ENCODE data around the gene HIRA. TPM values are rescaled to one million over a fixed set of nuclear protein-coding genes. Genes with fewer than 3 reads are reported as not detected.

HIRA gene
- total and polyA plus RNA-seq, 9 of the 15 experiments (the other 6 are each of a cell fraction or from before 2014, with no cell fraction given): 0.96 to 132 (median 58.4) TPM

DNA sequence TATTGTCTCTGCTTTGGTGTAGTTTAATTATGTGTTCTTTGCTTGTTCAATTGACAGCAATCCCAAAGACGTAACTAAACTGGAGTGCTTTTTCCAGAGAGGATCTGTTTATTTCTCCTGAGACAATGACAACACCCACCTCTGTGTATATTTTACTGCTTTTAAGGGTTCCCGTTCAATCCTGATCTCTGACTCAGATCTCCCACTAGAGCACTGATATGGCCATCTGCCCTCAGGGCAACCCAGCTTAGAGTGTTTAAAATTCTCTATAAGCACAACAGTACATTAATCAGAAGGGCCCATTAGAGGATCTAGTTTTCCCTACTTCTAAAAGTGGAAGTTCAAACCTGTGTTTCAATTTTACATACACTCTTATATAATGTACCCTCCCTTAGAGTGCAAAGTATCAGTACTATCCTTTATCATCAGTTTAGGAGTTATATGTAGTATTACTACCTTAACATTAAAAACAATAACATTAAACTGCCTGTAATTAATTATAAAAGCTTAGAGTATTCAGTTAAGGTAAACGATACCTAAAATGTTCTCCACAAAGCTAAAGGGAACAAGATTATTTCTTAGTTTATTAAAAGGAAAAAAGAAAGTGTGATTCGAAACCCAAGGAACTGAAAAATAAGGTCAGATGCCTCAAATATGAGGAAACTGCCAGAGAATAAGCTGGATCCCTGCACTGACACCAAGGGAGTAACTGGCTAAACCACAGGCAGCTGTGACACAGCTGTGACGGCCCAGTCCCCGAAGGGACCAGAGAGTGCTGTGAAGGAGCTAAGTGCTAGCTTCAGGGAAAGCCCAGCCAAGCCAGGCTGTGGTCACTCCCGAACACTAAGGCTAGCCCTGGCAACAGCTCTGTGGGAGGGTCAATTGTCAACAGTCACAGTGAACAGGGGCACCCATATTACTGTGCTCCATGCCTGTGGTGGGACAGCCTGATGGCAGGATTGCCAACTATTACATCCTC lies 32.2 kb upstream of the HIRA start (continued):
- TF ChIP-seq, protein P1, sequence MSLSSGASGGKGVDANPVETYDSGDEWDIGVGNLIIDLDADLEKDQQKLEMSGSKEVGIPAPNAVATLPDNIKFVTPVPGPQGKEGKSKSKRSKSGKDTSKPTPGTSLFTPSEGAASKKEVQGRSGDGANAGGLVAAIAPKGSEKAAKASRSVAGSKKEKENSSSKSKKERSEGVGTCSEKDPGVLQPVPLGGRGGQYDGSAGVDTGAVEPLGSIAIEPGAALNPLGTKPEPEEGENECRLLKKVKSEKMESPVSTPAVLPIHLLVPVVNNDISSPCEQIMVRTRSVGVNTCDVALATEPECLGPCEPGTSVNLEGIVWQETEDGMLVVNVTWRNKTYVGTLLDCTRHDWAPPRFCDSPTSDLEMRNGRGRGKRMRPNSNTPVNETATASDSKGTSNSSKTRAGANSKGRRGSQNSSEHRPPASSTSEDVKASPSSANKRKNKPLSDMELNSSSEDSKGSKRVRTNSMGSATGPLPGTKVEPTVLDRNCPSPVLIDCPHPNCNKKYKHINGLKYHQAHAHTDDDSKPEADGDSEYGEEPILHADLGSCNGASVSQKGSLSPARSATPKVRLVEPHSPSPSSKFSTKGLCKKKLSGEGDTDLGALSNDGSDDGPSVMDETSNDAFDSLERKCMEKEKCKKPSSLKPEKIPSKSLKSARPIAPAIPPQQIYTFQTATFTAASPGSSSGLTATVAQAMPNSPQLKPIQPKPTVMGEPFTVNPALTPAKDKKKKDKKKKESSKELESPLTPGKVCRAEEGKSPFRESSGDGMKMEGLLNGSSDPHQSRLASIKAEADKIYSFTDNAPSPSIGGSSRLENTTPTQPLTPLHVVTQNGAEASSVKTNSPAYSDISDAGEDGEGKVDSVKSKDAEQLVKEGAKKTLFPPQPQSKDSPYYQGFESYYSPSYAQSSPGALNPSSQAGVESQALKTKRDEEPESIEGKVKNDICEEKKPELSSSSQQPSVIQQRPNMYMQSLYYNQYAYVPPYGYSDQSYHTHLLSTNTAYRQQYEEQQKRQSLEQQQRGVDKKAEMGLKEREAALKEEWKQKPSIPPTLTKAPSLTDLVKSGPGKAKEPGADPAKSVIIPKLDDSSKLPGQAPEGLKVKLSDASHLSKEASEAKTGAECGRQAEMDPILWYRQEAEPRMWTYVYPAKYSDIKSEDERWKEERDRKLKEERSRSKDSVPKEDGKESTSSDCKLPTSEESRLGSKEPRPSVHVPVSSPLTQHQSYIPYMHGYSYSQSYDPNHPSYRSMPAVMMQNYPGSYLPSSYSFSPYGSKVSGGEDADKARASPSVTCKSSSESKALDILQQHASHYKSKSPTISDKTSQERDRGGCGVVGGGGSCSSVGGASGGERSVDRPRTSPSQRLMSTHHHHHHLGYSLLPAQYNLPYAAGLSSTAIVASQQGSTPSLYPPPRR (CRISPR knock-in tag; IDR thresholded peaks at IDR 0.05; ENCODE audit: borderline replicate concordance): no peak
- TF ChIP-seq MTA1 (IDR thresholded peaks at IDR 0.05; ENCODE audit: borderline replicate concordance) (no peak), ZFPM2 (CRISPR knock-in tag; IDR thresholded peaks at IDR 0.05) (no peak), ZNF644 (tag; IDR thresholded peaks at IDR 0.05; ENCODE audit: low read depth) (no peak), ZC3H11A (IDR thresholded peaks at IDR 0.05; ENCODE audit: low read depth, low read length) (no peak), FOXJ3 (CRISPR knock-in tag; IDR thresholded peaks at IDR 0.05) (no peak), ZFP1 (CRISPR knock-in tag; IDR thresholded peaks at IDR 0.05) (0 out of 2 replicates have a peak, but pooled peaks have one; percentile 45), HSF4 (CRISPR knock-in tag; IDR thresholded peaks at IDR 0.05; ENCODE audit: borderline replicate concordance) (no peak), CBFB (CRISPR knock-in tag; IDR thresholded peaks at IDR 0.05) (0 out of 2 replicates have a peak, but pooled peaks have one; percentile 16), IRF2 (CRISPR knock-in tag; IDR thresholded peaks at IDR 0.05) (no peak)
- TF ChIP-seq, protein P2, sequence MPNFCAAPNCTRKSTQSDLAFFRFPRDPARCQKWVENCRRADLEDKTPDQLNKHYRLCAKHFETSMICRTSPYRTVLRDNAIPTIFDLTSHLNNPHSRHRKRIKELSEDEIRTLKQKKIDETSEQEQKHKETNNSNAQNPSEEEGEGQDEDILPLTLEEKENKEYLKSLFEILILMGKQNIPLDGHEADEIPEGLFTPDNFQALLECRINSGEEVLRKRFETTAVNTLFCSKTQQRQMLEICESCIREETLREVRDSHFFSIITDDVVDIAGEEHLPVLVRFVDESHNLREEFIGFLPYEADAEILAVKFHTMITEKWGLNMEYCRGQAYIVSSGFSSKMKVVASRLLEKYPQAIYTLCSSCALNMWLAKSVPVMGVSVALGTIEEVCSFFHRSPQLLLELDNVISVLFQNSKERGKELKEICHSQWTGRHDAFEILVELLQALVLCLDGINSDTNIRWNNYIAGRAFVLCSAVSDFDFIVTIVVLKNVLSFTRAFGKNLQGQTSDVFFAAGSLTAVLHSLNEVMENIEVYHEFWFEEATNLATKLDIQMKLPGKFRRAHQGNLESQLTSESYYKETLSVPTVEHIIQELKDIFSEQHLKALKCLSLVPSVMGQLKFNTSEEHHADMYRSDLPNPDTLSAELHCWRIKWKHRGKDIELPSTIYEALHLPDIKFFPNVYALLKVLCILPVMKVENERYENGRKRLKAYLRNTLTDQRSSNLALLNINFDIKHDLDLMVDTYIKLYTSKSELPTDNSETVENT (CRISPR knock-in tag; IDR thresholded peaks at IDR 0.05): no peak
- TF ChIP-seq, protein P3, sequence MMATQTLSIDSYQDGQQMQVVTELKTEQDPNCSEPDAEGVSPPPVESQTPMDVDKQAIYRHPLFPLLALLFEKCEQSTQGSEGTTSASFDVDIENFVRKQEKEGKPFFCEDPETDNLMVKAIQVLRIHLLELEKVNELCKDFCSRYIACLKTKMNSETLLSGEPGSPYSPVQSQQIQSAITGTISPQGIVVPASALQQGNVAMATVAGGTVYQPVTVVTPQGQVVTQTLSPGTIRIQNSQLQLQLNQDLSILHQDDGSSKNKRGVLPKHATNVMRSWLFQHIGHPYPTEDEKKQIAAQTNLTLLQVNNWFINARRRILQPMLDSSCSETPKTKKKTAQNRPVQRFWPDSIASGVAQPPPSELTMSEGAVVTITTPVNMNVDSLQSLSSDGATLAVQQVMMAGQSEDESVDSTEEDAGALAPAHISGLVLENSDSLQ (IDR thresholded peaks at IDR 0.05): no peak
- TF ChIP-seq, protein P4, sequence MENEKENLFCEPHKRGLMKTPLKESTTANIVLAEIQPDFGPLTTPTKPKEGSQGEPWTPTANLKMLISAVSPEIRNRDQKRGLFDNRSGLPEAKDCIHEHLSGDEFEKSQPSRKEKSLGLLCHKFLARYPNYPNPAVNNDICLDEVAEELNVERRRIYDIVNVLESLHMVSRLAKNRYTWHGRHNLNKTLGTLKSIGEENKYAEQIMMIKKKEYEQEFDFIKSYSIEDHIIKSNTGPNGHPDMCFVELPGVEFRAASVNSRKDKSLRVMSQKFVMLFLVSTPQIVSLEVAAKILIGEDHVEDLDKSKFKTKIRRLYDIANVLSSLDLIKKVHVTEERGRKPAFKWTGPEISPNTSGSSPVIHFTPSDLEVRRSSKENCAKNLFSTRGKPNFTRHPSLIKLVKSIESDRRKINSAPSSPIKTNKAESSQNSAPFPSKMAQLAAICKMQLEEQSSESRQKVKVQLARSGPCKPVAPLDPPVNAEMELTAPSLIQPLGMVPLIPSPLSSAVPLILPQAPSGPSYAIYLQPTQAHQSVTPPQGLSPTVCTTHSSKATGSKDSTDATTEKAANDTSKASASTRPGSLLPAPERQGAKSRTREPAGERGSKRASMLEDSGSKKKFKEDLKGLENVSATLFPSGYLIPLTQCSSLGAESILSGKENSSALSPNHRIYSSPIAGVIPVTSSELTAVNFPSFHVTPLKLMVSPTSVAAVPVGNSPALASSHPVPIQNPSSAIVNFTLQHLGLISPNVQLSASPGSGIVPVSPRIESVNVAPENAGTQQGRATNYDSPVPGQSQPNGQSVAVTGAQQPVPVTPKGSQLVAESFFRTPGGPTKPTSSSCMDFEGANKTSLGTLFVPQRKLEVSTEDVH (IDR thresholded peaks at IDR 0.05; ENCODE audit: low read depth, partially characterized antibody): no peak
- TF ChIP-seq, protein P5, sequence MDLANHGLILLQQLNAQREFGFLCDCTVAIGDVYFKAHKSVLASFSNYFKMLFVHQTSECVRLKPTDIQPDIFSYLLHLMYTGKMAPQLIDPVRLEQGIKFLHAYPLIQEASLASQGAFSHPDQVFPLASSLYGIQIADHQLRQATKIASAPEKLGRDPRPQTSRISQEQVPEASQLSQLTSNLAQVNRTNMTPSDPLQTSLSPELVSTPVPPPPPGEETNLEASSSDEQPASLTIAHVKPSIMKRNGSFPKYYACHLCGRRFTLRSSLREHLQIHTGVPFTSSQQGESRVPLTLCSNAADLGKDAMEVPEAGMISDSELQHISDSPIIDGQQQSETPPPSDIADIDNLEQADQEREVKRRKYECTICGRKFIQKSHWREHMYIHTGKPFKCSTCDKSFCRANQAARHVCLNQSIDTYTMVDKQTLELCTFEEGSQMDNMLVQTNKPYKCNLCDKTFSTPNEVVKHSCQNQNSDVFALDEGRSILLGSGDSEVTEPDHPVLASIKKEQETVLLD (IDR thresholded peaks at IDR 0.05): no peak
